NCI-H446 (cell line): ENCODE data around the gene ZNF672.
"Not testable (repeated sequence)": the region's sequence is repeated elsewhere in the genome, so short reads cannot be mapped to it uniquely, and the experiment has no call there.

Experiments used
- DNase-seq, 2 experiments: peaks; one replicate each; lab custom pipeline; 2025; lab: John Stamatoyannopoulos, UW

Gene ZNF672

DNA sequence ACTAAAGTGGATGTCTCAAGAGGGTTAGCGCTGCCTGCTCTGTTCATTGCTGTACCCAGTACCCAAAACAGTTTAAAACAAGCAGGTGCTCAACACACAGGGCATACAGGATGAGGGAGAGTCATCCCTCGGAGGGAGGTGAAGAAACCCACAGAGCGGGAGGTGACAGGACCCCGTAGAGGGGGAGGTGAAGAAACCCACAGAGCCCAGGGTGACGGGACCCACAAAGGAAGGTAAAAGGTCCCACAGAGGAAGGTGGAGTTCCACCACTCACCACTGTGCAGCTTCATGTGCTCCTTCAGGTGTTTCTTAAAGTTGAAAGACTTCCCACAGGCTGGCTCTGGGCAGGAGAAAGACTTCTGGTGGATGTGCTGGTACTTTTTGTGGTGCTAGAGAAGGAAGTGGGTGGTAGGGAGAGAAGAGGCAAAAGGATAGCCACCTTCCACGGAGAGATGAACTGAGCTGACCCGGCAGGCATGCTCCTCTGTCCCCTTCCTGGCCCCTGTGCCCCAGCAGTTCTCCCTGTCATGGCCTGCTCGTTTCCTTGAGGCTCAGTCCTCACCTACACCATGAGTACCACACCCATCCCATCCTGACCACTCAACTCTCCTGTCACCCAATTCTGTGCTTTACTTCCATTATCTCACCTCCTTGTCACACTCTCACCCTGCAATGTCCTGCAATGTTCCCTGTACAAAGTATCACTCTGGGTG, 15.8 kb downstream of the ZNF672 start:
- DNase-seq = no peak

- DNase-seq = no peak
These were observed 17.6 kb downstream of the ZNF672 start for GRCh38 chr1:248855580-248855979.

- no peak for DNase-seq
These were observed 18.2 kb downstream of the ZNF672 start for GRCh38 chr1:248856176-248856575.

- DNase-seq = peak in 1 of 2 experiments; percentile 8
These were observed 19.2 kb downstream of the ZNF672 start for GRCh38 chr1:248857201-248857600.

DNA sequence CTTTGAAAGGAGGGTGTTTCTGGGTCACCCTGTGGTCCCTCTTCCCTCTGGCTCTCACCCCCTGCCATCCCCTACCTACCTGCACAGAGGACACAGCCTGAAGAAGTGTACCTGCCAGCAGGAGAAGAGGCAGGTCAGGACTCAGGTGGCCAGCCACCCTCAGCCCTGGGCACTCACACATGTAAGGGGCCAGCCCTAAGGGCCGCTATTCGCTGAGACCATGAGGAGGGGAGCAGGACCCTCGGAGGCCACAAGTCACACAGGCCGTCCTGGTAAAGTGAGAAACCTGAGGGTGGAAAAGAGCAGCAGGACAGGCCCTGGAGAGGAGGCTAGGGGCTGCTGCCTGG, 19.7 kb downstream of the ZNF672 start:
- no peak for DNase-seq

DNA sequence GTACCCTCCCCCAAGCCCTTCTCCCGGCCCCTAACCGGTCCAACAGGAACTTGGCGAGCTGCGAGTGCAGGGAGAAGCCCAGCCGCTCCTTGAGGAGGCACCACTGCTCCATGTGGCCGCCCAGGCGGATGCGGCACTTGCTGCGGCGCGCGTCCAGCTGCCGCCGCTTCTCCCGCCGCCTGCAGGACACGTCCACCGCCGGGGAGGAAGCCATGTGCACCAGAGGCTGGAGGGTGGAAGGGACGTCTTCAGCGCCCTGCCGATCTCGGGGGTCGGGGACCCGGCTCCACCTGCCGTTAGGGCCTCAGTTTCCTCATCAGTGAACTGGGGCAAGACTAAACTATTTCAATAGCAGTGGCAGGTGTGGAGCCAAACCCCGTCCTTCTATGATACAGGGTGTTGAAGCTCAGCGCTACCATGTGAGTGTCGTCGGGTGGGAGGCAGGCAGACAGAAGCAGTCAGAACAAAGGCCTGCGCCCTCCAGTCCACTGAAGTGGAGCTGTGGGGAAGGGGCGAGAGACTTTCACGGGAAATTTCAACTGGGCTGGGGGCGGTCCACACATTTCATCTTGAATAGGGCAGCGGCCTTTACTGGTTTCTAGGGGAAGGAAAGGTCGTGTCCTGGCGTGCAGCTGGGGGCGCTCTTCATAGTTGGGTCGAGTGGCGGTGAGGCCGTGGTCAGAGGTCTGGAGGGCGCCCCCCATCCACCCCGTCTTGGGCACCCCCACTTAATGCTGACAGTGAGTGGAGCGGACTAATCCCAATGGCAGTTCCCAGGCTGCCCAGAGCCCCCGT, 20.3 kb downstream of the ZNF672 start:
- peak; percentile 43 to 65 for DNase-seq

- peak; percentile 87 to 98 for DNase-seq
These were observed 21.2 kb downstream of the ZNF672 start, which contains the start of gene ZNF692 for GRCh38 chr1:248858891-248859889. Gene ZNF692 (minus strand): TSS chr1:248859085. CDS start chr1:248858309, 776 bp downstream.

DNA sequence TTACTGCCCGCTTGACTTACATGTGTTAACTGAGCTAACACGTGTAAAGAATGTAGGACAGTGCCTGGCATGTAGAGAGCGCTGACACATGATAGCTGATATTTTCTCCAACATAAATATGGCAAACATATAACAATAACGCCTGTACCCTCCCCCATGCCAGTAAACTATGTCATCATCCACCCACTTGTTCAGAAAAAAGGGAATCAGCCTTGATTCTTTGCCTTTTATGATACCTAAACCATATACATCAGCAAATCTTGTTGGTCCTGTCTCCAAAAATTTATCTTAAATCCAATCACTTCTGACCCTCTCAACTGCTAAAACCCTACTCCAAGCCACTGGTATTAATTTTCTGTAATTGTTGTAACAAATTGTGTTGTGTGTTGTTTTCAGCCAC, 22.0 kb downstream of the ZNF672 start:
- no peak for DNase-seq

- no peak for DNase-seq
These were observed 23.6 kb downstream of the ZNF672 start for GRCh38 chr1:248861616-248862015.

- no peak for DNase-seq
These were observed 24.6 kb downstream of the ZNF672 start for GRCh38 chr1:248862695-248862997.

GRCh38 chr1:248862998-248863881, 25.2 kb downstream of the ZNF672 start:
- peak; percentile 48 to 89 for DNase-seq

- no peak for DNase-seq
These were observed 33.9 kb downstream of the ZNF672 start for GRCh38 chr1:248871837-248872401.

DNA sequence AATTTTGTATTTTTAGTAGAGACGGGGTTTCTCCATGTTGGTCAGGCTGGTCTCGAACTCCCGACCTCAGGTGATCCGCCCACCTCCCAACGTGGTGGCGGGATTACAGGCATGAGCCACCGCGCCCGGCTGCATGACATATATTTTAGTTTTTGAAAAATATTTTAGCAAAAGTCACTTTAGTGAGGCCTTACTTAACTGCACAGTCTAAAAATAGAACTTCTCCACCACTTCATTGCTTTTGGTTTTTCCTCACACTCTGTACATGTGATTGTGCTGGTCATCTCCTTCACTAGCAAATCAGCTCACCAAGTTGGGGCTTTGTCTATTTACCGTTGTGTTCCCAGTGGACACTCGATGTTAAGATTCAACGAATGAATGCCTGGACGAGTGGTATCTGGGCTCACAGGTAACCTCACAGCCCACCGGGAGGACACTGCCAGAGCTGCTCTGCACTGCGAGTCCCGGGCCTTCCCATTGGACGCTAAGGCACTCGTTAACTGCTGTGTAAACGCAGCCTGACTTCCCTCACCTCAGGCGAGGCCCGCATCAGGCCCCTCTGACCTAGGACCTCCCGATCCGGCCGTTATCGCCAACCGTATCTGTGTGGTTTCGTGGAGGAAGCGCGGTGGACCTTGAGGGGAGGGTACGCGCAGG, 34.9 kb downstream of the ZNF672 start:
- peak; percentile 56 to 70 for DNase-seq

DNA sequence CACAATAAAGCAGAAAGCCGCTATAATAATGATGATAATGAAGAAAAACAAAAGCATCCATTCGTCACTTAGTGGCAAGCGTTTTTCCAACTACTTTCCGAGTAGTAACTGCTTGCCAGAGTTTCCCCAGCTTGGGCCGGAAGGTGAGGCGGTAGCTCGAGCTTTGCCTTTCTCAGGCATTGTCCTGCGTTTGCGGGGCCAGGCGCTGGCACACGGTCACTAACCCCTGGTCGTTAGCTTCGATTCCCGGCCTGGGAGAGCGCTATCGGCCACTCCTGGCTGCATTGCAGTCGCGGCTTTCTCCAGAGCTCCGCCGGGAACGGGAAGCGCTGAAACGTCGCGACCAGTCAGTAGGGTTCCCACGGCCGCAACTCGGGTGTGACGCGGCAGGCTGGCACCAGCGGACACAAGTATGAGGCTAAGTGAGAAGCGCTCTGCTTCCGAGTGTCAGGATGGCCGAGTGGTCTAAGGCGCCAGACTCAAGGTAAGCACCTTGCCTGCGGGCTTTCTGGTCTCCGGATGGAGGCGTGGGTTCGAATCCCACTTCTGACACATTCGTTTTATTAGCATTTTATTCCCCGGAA, 35.5 kb downstream of the ZNF672 start:
- DNase-seq = peak; percentile 93 to 97

DNA sequence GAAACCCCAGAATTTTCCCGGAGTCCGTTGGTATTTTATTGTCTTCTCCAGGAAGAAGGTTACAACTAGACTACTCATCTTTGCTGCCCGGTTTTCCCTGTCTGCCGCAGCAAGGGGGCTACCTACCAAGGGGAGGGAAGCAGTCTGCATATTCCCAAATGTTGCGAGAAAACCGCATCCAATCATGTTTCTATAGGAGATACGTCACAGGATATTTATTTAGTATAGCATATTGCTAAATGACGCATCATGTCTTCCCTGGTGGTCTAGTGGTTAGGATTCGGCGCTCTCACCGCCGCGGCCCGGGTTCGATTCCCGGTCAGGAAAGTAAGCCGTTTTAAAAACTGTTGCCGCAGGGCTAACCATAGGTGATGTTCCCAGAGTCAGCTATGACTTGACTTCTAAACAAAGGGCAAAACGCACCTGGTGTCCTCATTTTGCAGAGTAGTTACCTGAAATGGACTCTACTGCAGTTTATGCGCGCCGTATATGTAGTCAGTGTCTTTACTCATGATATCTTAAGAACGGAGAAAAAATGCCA, 36.0 kb downstream of the ZNF672 start:
- DNase-seq = peak; percentile 90 to 95

DNA sequence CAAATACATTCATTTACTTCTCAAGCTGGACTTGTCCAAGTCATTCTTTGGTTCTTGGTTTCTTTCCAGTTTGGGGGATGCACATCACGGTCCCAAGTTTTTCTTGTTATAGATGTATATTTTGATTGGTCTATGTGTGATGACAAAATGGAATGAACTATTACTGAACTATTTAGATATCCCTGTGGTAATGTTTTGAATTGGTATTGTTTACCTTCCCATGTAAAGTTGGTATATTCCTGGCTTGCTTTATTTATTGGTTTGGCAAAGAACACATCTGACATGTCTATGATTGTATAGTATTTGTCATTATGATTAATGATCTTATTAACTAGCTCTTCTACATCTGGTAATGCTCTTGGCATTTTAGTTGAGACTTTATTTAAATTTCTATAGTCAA, 43.2 kb downstream of the ZNF672 start:
- peak; percentile 37 to 70 for DNase-seq

GRCh38 chr1:248882427-248882826, 44.4 kb downstream of the ZNF672 start:
- DNase-seq = not testable (repeated sequence)

GRCh38 chr1:248884632-248885295, 46.7 kb downstream of the ZNF672 start:
- no peak for DNase-seq

DNA sequence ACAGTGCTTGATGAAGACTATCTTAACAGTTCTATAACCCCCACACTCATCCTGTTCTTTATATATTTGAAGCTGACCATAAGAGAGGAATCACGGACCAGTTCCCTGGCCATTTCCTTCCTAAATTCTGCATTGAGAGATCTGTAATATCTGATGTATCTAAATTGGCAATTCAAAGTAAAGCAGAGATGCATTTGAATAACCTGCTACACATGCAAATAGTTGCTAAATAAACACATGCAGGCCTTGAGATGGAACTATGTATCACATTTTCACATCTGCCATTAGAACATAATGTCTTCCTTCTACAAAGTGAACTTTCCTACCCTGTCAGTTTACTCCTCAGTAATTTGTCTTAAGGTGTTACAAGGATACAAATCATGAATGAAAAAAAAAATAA, 47.6 kb downstream of the ZNF672 start:
- no peak for DNase-seq
